NT2/D1 (cell line): Measurements from ENCODE around the gene ZNF460.
"Not testable (repeated sequence)": the region's sequence is repeated elsewhere in the genome, so short reads cannot be mapped to it uniquely, and the experiment has no call there.

Experiments used
- DNase-seq: peaks from one replicate; pipeline ENCODE4 v3.0.0-alpha.2; 2011; ENCODE audit warnings: low read depth, low spot score
- H3K27me3 ChIP-seq: 2 replicates; pipeline ENCODE4 v1.6.0; 2011; ENCODE audit warnings: mild to moderate bottlenecking; ENCODE audit not compliant: insufficient read length, insufficient read depth
- H3K36me3 ChIP-seq: 2 replicates; pipeline ENCODE4 v1.6.1; 2011; ENCODE audit warnings: mild to moderate bottlenecking, low read length, mixed read lengths; ENCODE audit not compliant: insufficient read depth, insufficient read length
- H3K4me1 ChIP-seq: 2 replicates; pipeline ENCODE4 v1.5.1; 2011; ENCODE audit not compliant: insufficient read depth, insufficient read length
- H3K4me3 ChIP-seq: 2 replicates; pipeline ENCODE4 v1.5.1; 2011; ENCODE audit warnings: low read depth; ENCODE audit not compliant: insufficient read length
- H3K9ac ChIP-seq: 2 replicates; pipeline ENCODE4 v1.6.0; 2011; ENCODE audit warnings: low read depth; ENCODE audit not compliant: insufficient read length
- H3K9me3 ChIP-seq: 2 replicates; pipeline ENCODE4 v1.5.1; 2011; ENCODE audit warnings: mild to moderate bottlenecking, low read length; ENCODE audit not compliant: insufficient read depth
- SUZ12 ChIP-seq: IDR thresholded peaks from 2 replicates; pipeline ENCODE4 v1.6.1; 2011; ENCODE audit not compliant: insufficient read length, insufficient read depth; ENCODE audit errors: extremely low read depth
- YY1 ChIP-seq: IDR thresholded peaks from 2 replicates; pipeline ENCODE4 v1.6.1; 2011; ENCODE audit not compliant: insufficient read length, insufficient read depth
- ZNF274 ChIP-seq: IDR thresholded peaks from 2 replicates; pipeline ENCODE4 v1.6.1; 2011; ENCODE audit warnings: mild to moderate bottlenecking, low read depth, low read length

The ZNF460 gene

DNA sequence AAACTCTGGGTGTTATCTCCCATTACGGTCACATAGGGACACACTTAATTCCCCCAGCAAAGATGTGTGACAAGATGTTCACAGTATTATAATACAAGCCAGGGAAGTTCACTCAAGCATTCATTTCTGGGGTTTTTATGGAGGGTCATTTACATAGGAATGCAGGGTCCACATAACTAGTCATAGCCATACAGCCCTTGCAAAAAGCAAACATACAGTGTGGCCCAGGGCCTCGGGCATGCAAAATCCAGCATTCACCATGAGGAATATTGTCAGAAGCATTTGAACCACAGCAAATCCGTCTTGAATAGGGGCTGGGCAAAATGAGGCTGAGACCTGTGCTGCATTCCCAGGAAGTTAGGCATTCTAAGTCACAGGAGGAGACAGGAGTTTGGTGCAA lies 13.0 kb upstream of the ZNF460 start:
- Histone ChIP-seq H3K36me3 (no peaks in the 10 kb centered on the region), H3K9me3 (no peaks in the 10 kb centered on the region), H3K27me3 (no peaks in the 10 kb centered on the region), H3K4me3 (no peak overlapping the region), H3K9ac (no peak overlapping the region), H3K4me1 (no peaks in the 10 kb centered on the region)
- no peak for DNase-seq
- TF ChIP-seq YY1 (no peak), ZNF274 (no peak), SUZ12 (no peak)

DNA sequence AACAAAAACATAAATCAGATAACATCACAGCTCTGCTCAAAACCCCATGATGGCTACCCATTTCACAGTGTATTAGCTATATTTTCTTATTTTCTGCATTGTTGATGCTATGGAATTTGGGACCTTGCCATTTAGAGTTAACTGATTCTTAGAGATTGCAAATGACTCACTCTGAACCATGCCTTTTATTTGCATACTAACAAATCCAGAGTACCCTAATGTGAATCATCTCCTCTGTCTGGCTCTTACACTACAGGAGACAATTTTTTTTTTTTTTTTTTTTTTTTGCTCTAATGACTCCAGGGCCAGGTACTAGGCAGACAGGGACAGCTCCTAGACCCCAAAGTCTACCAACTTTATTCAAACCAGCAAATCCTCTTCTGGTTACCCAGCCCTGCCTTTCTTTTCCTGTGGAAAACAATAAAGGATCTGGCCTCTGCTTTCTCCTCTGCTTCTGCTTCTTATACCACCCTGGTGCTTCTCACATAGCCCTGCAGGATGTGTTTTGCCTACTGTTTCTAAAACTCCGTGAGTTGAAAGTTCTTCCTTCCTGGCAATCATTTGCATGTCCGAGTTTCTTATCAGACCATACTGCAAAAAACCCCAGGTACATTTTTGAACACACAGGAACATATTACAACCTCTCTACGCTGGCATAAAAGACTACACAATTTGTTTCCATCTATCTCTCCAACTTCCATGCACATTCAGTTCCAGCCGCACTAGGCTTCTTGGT lies 10.6 kb upstream of the ZNF460 start:
- no peak overlapping the region for H3K4me3 ChIP-seq
- H3K36me3 ChIP-seq: no peaks in the 10 kb centered on the region
- DNase-seq: no peak
- no peak overlapping the region for H3K9ac ChIP-seq
- H3K9me3 ChIP-seq: no peaks in the 10 kb centered on the region
- H3K27me3 ChIP-seq: no peaks in the 10 kb centered on the region
- TF ChIP-seq ZNF274 (no peak), YY1 (no peak), SUZ12 (no peak)
- no peaks in the 10 kb centered on the region for H3K4me1 ChIP-seq

DNA sequence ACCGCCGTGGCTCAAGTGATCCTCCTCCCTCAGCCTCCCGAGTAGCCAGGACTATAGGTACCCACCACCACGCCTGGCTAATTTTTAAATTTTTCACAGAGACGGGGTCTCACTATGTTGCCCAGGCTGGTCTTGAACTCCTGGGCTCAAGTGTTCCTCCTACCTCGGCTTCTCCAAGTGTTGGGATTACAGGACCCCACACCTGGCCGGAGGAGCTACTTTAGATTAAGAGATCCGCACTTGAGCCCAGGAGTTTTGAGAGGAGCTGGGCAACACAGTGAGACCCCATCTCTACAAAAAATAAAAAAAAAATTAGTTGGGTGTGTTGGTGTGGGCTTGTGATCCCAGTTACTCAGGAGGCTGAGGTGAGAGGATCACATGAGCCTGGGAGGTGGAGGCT lies 9.0 kb upstream of the ZNF460 start:
- TF ChIP-seq YY1: no peak
- TF ChIP-seq ZNF274: no peak
- no peak for TF ChIP-seq SUZ12
- Histone ChIP-seq H3K27me3 (no peaks in the 10 kb centered on the region), H3K9ac (no peak overlapping the region), H3K36me3 (no peaks in the 10 kb centered on the region), H3K9me3 (no peaks in the 10 kb centered on the region), H3K4me3 (no peak overlapping the region), H3K4me1 (no peaks in the 10 kb centered on the region)
- no peak for DNase-seq

DNA sequence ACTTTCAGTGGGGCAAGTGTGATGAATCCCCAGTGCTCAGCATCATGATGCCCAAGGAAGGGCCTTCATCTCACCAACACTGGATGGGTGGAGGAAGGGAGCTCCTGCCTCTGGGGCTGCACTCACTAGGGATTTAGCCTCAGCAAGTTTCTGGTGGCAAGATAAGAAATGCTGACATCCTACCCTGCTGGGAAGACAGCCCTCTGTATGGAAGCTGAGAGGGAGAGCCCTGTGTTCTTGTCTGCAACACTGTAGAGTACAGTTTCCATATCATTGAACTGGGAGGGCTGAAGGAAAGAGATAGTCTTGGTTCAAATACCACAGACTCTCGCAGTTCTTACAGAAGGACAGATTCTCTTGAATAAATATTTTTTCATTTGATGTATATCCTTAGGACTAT lies 7.3 kb upstream of the ZNF460 start:
- H3K9ac ChIP-seq: no peak overlapping the region
- TF ChIP-seq YY1: no peak
- TF ChIP-seq ZNF274: no peak
- TF ChIP-seq SUZ12: no peak
- H3K4me1 ChIP-seq: no peaks in the 10 kb centered on the region
- no peaks in the 10 kb centered on the region for H3K9me3 ChIP-seq
- DNase-seq: no peak
- H3K27me3 ChIP-seq: no peaks in the 10 kb centered on the region
- no peak overlapping the region for H3K4me3 ChIP-seq
- H3K36me3 ChIP-seq: no peaks in the 10 kb centered on the region

DNA sequence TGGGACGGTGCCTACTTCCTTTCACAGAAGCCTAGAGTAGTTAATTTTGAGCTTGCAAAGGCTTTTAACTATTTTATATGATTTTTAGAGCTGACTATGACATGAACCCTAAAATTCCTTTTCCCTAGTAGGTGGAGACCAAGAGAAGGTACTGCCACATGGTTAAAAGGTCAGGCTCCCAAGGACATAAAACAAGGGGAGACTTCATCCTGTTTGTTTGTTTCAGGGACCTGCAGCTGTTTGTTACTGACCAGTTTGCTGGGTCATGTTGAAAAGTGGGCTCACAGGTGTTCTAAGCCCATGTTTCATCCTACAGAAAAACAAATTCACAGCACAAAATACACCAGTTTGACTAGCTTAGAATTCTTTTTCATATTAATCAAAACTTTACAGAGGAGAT lies 3.9 kb upstream of the ZNF460 start:
- TF ChIP-seq YY1 (no peak), SUZ12 (no peak), ZNF274 (no peak)
- Histone ChIP-seq H3K9me3 (no peaks in the 10 kb centered on the region), H3K36me3 (peaks cover 4% of the 10 kb centered on the region), H3K4me3 (no peak overlapping the region), H3K4me1 (no peaks in the 10 kb centered on the region), H3K9ac (no peak overlapping the region), H3K27me3 (no peaks in the 10 kb centered on the region)
- no peak for DNase-seq

DNA sequence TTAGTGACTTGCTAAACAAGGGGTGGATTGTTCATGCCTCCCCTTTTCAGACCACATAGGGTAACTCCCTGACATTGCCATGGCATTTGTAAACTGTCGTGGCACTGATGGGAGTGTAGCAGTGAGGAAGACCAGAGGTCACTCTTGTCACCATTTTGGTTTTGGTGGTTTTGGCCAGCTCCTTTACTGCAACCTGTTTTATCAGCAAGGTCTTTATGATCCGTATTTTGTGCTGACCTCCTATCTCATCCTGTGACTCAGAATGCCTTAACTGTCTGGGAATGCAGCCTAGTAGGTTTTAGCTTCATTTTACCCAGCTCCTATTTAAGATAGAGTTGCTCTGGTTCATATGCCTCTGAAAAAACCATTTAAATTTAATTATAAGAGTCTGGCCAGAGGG lies 1.8 kb upstream of the ZNF460 start:
- H3K9ac ChIP-seq, H3K9me3 ChIP-seq, H3K4me1 ChIP-seq, H3K27me3 ChIP-seq, H3K4me3 ChIP-seq, DNase-seq: not testable (repeated sequence)
- peaks cover 18% of the 10 kb centered on the region for H3K36me3 ChIP-seq

DNA sequence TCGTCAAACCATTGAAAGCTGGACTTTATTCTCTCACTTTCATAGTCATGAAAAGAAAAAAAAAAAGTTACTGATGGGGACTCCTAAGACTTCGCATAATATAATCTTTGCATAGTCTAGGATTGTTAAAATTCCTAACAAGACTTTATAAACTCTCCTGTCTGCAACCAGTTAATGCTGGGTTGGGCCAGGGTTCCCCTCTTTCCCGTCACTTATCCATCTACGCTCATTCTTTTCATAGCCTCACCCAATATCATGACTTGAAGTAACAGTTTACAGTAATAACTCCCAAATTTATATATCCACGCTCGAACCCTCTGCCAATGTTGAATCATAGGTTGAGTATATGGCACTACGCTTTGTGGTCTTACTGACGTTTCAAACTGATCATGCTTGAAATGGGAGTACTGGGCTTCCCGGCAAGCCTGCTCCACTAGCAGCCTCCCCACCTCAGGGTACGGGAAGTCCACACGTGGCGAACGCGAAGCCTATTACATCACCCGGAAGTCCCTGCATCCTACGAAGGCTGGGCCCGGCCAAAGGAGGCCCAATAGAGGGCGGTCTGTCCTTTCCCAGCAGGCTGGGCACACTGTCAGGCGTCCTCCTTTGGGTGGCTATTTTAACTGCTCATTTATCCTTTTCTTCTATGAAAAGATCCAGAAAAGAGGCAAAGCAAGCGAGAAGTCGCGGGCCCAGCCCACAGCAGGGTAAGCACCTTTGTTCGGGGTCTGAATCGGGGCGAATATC lies 694 bp upstream of the ZNF460 start:
- DNase-seq: peak; percentile 71
- Histone ChIP-seq H3K27me3 (no peaks in the 10 kb centered on the region), H3K9ac (peak overlapping the region; percentile 95), H3K36me3 (peaks cover 28% of the 10 kb centered on the region), H3K4me1 (no peaks in the 10 kb centered on the region), H3K9me3 (no peaks in the 10 kb centered on the region), H3K4me3 (peak overlapping the region; percentile 93)
- TF ChIP-seq ZNF274: no peak
- TF ChIP-seq SUZ12: no peak
- no peak for TF ChIP-seq YY1
